OCI-LY1 (cell line): ENCODE data around the gene ZNF618.

ENCODE experiments used
- H2AFZ ChIP-seq: fragments of 200-600 bp; sonication (generic), shearing (Covaris generic); 2 replicates; pipeline ENCODE4 v1.6.0; 2014; ENCODE audit warnings: antibody characterized with exemption, mild to moderate bottlenecking, low read length
- H3F3A ChIP-seq: fragments of 200-600 bp; sonication (generic), shearing (Covaris generic); 2 replicates; pipeline ENCODE4 v1.6.0; 2014; ENCODE audit warnings: mild to moderate bottlenecking, antibody characterized with exemption, low read length, moderate library complexity; ENCODE audit not compliant: insufficient read depth
- H3K27ac ChIP-seq: fragments of 200-600 bp; sonication (generic); 2 replicates; pipeline ENCODE4 v1.5.1; 2014; ENCODE audit warnings: low read length, mixed run types, mild to moderate bottlenecking, low read depth; ENCODE audit not compliant: poor library complexity, severe bottlenecking
- H3K27me3 ChIP-seq: fragments of 200-600 bp; sonication (generic); 2 replicates; pipeline ENCODE4 v1.6.0; 2014; ENCODE audit warnings: antibody characterized with exemption, mild to moderate bottlenecking, low read length, moderate library complexity; ENCODE audit not compliant: insufficient read depth
- H3K36me3 ChIP-seq: fragments of 200-600 bp; sonication (generic); 2 replicates; pipeline ENCODE4 v1.6.1; 2014; ENCODE audit warnings: mild to moderate bottlenecking, antibody characterized with exemption, low read length, moderate library complexity, mixed read lengths; ENCODE audit not compliant: insufficient read depth
- H3K4me1 ChIP-seq: fragments of 200-600 bp; sonication (generic); 2 replicates; pipeline ENCODE4 v1.5.1; 2014; ENCODE audit warnings: mild to moderate bottlenecking, low read length, moderate library complexity; ENCODE audit not compliant: insufficient read depth, severe bottlenecking
- H3K4me2 ChIP-seq: fragments of 200-600 bp; sonication (generic), shearing (Covaris generic); 2 replicates; pipeline ENCODE4 v1.6.1; 2014; ENCODE audit warnings: low read length
- H3K4me3 ChIP-seq: fragments of 200-600 bp; sonication (generic); 2 replicates; pipeline ENCODE4 v1.5.1; 2014; ENCODE audit warnings: low read length, low read depth, mild to moderate bottlenecking, mixed read lengths; ENCODE audit not compliant: poor library complexity, severe bottlenecking
- H3K79me2 ChIP-seq: fragments of 200-600 bp; shearing (Covaris generic); 2 replicates; pipeline ENCODE4 v1.6.1; 2016; ENCODE audit warnings: mixed run types, low read length, mixed read lengths; ENCODE audit not compliant: insufficient read depth
- H3K9ac ChIP-seq: fragments of 200-600 bp; sonication (generic), shearing (Covaris generic); 2 replicates; pipeline ENCODE4 v1.6.1; 2014; ENCODE audit warnings: mild to moderate bottlenecking, low read length, mixed read lengths
- H3K9me2 ChIP-seq: fragments of 200-600 bp; sonication (generic), shearing (Covaris generic); 2 replicates; pipeline ENCODE4 v1.6.1; 2014; ENCODE audit warnings: low read depth, mild to moderate bottlenecking, low read length, mixed read lengths
- H3K9me3 ChIP-seq: fragments of 200-600 bp; shearing (Covaris generic); 2 replicates; pipeline ENCODE4 v1.6.1; 2014; ENCODE audit warnings: low read length, mixed read lengths
- H4K20me1 ChIP-seq: fragments of 200-600 bp; sonication (generic), shearing (Covaris generic); 2 replicates; pipeline ENCODE4 v1.6.0; 2016; ENCODE audit warnings: mild to moderate bottlenecking, low read length; ENCODE audit not compliant: insufficient read depth
- EZH2 ChIP-seq: fragments of 200-600 bp; sonication (generic), shearing (Covaris generic); IDR thresholded peaks from 2 replicates; pipeline ENCODE4 v1.8.0; 2017; ENCODE audit warnings: borderline replicate concordance, mixed run types, mild to moderate bottlenecking, antibody characterized with exemption, low read length, moderate library complexity, mixed read lengths
- TF ChIP-seq, protein P1 (sequence below): fragments of 200-600 bp; sonication (generic), shearing (Covaris generic); IDR thresholded peaks from 2 replicates; pipeline ENCODE4 v1.5.1; 2017; ENCODE audit warnings: mild to moderate bottlenecking, antibody characterized with exemption, low read length, moderate library complexity, mixed read lengths

The ZNF618 gene

DNA sequence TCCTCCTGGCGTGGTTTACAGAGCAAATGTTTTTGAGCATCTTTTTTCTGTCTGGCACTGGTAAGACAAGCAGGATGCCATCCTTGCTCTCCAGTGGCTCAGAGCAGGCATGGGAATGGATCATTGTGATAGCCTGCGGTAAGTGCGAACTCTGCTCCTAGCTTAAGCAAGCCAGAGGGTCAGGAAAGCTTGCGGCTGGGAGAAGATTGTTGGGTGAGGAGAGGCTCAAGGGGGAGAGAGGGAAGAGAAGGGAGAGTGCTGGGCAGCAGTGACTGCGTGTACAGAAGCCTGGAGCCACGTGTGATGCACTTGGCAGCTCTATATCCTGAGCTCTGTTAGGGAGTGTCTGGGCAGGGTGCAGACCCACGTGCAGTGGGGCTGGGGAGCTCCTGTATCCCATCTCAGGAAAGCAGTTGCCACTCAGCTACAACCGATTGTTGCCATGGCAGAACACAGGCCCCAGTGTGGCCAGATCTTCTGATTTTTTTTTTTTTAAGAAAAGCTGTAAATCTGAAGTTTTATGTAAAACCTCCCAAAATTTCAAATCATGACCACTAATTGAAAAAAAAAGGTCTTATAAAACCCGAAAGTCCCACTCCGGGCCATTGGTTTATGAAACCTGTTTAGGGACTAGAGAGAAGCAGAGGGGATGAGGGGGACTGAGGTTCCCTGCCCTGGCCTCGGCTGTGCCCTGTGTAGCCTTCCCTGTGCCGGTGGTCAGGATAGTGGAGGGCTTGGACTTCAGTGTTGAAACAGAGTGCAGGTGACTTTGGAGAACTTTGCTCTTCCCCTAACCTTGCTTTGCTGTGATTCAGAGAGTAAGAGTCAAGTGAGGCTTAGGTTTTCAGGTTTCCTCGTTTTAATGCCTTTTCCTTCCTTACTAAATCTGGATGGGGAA is 67.3 kb downstream of the ZNF618 start:
- Histone ChIP-seq H3K27ac (no peak overlapping the region), H4K20me1 (no peaks in the 10 kb centered on the region), H3K9ac (no peak overlapping the region), H2AFZ (no peak overlapping the region), H3K79me2 (no peaks in the 10 kb centered on the region), H3F3A (no peaks in the 10 kb centered on the region), H3K9me2 (no peaks in the 10 kb centered on the region), H3K4me1 (no peaks in the 10 kb centered on the region), H3K4me3 (no peak overlapping the region), H3K4me2 (no peak overlapping the region), H3K36me3 (no peaks in the 10 kb centered on the region), H3K9me3 (no peaks in the 10 kb centered on the region), H3K27me3 (no peaks in the 10 kb centered on the region)
- TF ChIP-seq, protein P1, sequence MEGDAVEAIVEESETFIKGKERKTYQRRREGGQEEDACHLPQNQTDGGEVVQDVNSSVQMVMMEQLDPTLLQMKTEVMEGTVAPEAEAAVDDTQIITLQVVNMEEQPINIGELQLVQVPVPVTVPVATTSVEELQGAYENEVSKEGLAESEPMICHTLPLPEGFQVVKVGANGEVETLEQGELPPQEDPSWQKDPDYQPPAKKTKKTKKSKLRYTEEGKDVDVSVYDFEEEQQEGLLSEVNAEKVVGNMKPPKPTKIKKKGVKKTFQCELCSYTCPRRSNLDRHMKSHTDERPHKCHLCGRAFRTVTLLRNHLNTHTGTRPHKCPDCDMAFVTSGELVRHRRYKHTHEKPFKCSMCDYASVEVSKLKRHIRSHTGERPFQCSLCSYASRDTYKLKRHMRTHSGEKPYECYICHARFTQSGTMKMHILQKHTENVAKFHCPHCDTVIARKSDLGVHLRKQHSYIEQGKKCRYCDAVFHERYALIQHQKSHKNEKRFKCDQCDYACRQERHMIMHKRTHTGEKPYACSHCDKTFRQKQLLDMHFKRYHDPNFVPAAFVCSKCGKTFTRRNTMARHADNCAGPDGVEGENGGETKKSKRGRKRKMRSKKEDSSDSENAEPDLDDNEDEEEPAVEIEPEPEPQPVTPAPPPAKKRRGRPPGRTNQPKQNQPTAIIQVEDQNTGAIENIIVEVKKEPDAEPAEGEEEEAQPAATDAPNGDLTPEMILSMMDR, result no peak
- TF ChIP-seq EZH2, result no peak

DNA sequence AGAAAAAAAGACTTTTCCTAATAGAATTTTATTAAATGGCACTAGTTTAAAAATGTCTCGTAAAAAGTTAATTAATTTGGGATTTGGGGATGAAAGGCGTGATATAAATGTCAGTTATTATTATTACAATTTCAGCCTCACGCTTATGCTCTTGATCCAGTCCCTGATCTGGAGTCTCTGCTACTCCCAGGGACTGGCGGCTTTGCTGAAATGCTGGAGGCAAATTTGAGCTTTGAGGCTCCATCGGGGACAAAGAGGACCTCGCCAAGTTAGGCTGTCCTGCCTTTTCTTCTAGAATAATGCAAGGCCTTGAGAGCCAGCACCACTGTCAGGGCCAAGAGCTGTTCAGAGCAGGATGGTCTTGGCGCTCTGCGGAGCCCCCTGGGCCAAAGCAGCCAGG is 69.7 kb downstream of the ZNF618 start:
- H4K20me1 ChIP-seq, result no peaks in the 10 kb centered on the region
- no peaks in the 10 kb centered on the region for H3K4me1 ChIP-seq
- no peak overlapping the region for H3K4me3 ChIP-seq
- no peaks in the 10 kb centered on the region for H3F3A ChIP-seq
- H3K27me3 ChIP-seq, result no peaks in the 10 kb centered on the region
- no peaks in the 10 kb centered on the region for H3K9me2 ChIP-seq
- H2AFZ ChIP-seq, result no peak overlapping the region
- H3K9ac ChIP-seq, result no peak overlapping the region
- TF ChIP-seq, protein P1, result no peak
- no peak for TF ChIP-seq EZH2
- no peaks in the 10 kb centered on the region for H3K79me2 ChIP-seq
- no peaks in the 10 kb centered on the region for H3K9me3 ChIP-seq
- no peak overlapping the region for H3K27ac ChIP-seq
- no peaks in the 10 kb centered on the region for H3K36me3 ChIP-seq
- no peak overlapping the region for H3K4me2 ChIP-seq

DNA sequence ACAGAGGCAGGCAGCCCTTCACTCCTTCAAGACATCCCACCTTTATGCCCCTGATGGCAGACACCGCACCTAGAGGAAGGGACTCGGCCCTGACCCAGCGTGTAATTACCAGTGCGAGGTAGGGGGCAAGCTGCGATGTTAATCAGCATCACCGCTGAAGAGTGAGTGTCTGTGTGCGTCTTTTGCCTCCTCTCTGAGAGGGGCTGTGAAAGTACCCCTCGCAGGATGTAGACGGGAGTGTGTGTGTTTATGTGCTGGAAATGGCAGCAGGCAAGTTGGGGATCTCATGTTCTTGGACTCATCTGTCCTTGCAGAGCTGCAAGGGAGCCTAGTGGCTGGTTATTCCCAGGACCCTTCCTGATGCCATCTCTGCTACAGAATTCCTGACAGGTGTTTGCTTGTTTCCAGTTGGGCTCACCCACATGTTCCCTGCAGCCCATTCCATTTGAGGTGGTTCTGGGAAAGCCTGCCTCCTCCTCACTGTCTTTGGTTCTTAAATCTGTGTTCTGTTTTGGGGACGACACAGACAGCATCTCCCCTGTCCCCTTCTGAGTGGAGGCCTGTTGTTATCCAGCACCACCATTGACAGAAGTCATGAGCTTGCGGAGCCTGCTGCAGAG is 70.5 kb downstream of the ZNF618 start:
- Histone ChIP-seq H3K4me2 (no peak overlapping the region), H3K4me3 (no peak overlapping the region), H3K36me3 (no peaks in the 10 kb centered on the region), H4K20me1 (no peaks in the 10 kb centered on the region), H2AFZ (no peak overlapping the region), H3K27ac (no peak overlapping the region), H3K9ac (no peak overlapping the region), H3F3A (no peaks in the 10 kb centered on the region), H3K4me1 (no peaks in the 10 kb centered on the region), H3K9me3 (no peaks in the 10 kb centered on the region), H3K9me2 (no peaks in the 10 kb centered on the region), H3K79me2 (no peaks in the 10 kb centered on the region), H3K27me3 (no peaks in the 10 kb centered on the region)
- TF ChIP-seq, protein P1, result no peak
- no peak for TF ChIP-seq EZH2
